Small intestine (tissue), 7 donors: Measurements from ENCODE around the gene NAT14. TPM values are rescaled to one million over a fixed set of nuclear protein-coding genes. Genes with fewer than 3 reads are reported as not detected.

Source experiments
- DNase-seq, 2 donors: peaks; one replicate each; pipeline versions ENCODE4 v3.0.0 to v3.0.0-alpha.2; 2013
- FAIRE-seq: peaks from 2 replicates; lab custom pipeline; 2012; peaks lifted over from hg19 to GRCh38; lab: Jason Lieb, UNC
- H3K27ac ChIP-seq, 3 donors: one replicate each; pipeline ENCODE4 v1.5.1; 2013; ENCODE audit warnings: low read length in 2 of 3, mild to moderate bottlenecking in 2 of 3, control low read depth in 1 of 3, inconsistent platforms in 1 of 3, low read depth in 1 of 3, moderate library complexity in 1 of 3
- H3K27me3 ChIP-seq, 3 donors: one replicate each; pipeline ENCODE4 v1.6.1; 2013; ENCODE audit warnings: low read length in 3 of 3, inconsistent platforms in 1 of 3; ENCODE audit not compliant: control insufficient read depth in 3 of 3, insufficient read depth in 3 of 3
- H3K36me3 ChIP-seq, 3 donors: one replicate each; pipeline ENCODE4 v1.6.1; 2013; ENCODE audit warnings: low read length in 3 of 3, inconsistent platforms in 1 of 3, low read depth in 1 of 3, mild to moderate bottlenecking in 1 of 3, moderate library complexity in 1 of 3; ENCODE audit not compliant: control insufficient read depth in 3 of 3, insufficient read depth in 2 of 3
- H3K4me1 ChIP-seq, 3 donors: one replicate each; pipeline ENCODE4 v1.6.1; 2013; ENCODE audit warnings: low read length in 2 of 3, inconsistent platforms in 1 of 3, low read depth in 1 of 3, mild to moderate bottlenecking in 1 of 3, moderate library complexity in 1 of 3; ENCODE audit not compliant: control insufficient read depth in 3 of 3, insufficient read depth in 2 of 3
- H3K4me3 ChIP-seq, 3 donors: one replicate each; pipeline ENCODE4 v1.5.1; 2013; ENCODE audit warnings: low read length in 3 of 3, control low read depth in 1 of 3, inconsistent platforms in 1 of 3, low read depth in 1 of 3, mild to moderate bottlenecking in 1 of 3, moderate library complexity in 1 of 3
- H3K9me3 ChIP-seq, 2 donors: one replicate each; pipeline ENCODE4 v1.6.1; 2013; ENCODE audit warnings: low read depth in 1 of 2, low read length in 1 of 2; ENCODE audit not compliant: control insufficient read depth in 2 of 2, insufficient read depth in 1 of 2
- WGBS, 3 donors: extraction: QIAGEN DNeasy Blood & Tissue Kit; methylation state at CpG; one replicate each; pipeline ENCODE4 v1.1.7; 2013; 5-methylcytosine and 5-hydroxymethylcytosine counted together
- polyA plus RNA-seq, 4 donors: library from polyadenylated mRNA; stranded (reverse) in 3 of 4; unstranded in 1 of 4; fragments of 200-250 nt in 3 of 4; fragments of 120-200 nt in 1 of 4; gene quantifications; one replicate each; pipeline versions ENCODE4 v1.2.1 to v1.2.3, GENCODE V29; 2013
- donor health status: healthy with polysubstance abuse.
- donor health status: control.
- donor health status: control.
- donor health status: Bipolar disorder and iron deficiency.
- donor health status: healthy.

The NAT14 gene
- polyA plus RNA-seq, 4 donors, result 5.8 to 10.2 (median 7.8) TPM

GRCh38 chr19:55463583-55464031 lies 21.4 kb upstream of the NAT14 start:
- FAIRE-seq (no peak), DNase-seq (no peak)
- Histone ChIP-seq H3K4me1 (peaks cover 0 to 30% (median 2%) of the 10 kb centered on the region in 3 donors), H3K9me3 (no peaks in the 10 kb centered on the region), H3K27ac (no peak overlapping the region), H3K4me3 (no peak overlapping the region), H3K27me3 (peaks cover 0 to 12% (median 0%) of the 10 kb centered on the region in 3 donors), H3K36me3 (no peaks in the 10 kb centered on the region)
- 72 to 78% (median 75%) methylated on average over 15 of the region's 15 CpGs for WGBS, 3 donors

- Histone ChIP-seq H3K9me3 (no peaks in the 10 kb centered on the region), H3K27me3 (peaks cover 0 to 12% (median 0%) of the 10 kb centered on the region in 3 donors), H3K4me1 (peaks cover 0 to 30% (median 2%) of the 10 kb centered on the region in 3 donors), H3K4me3 (no peak overlapping the region), H3K36me3 (no peaks in the 10 kb centered on the region), H3K27ac (no peak overlapping the region)
- 70 to 74% (median 72%) methylated on average over 23 of the region's 23 CpGs for WGBS, 3 donors
- FAIRE-seq (no peak), DNase-seq (no peak)
Measured at GRCh38 chr19:55464039-55464661, 20.8 kb upstream of the NAT14 start.

GRCh38 chr19:55464662-55465054 lies 20.3 kb upstream of the NAT14 start, which contains the start of gene C19orf85:
TSS of gene C19orf85 (minus strand) at chr19:55464751. CDS start at chr19:55464554, 197 bp downstream.
- no peak for FAIRE-seq
- Histone ChIP-seq H3K4me1 (peaks cover 0 to 28% (median 2%) of the 10 kb centered on the region in 3 donors), H3K27me3 (peaks cover 0 to 12% (median 0%) of the 10 kb centered on the region in 3 donors), H3K9me3 (no peaks in the 10 kb centered on the region), H3K4me3 (no peak within 1 kb of the TSS), H3K36me3 (no peaks in the 10 kb centered on the region), H3K27ac (no peak within 1 kb of the TSS)
- 60 to 70% (median 67%) methylated on average over 13 to 14 of the region's 14 CpGs for WGBS, 3 donors
- DNase-seq, result no peak

GRCh38 chr19:55465460-55466240 lies 19.3 kb upstream of the NAT14 start:
- Histone ChIP-seq H3K27ac (no peak overlapping the region), H3K27me3 (peaks cover 0 to 12% (median 0%) of the 10 kb centered on the region in 3 donors), H3K9me3 (no peaks in the 10 kb centered on the region), H3K4me3 (no peak overlapping the region), H3K36me3 (no peaks in the 10 kb centered on the region), H3K4me1 (peaks cover 0 to 19% (median 2%) of the 10 kb centered on the region in 3 donors)
- WGBS, 3 donors, result 62 to 78% (median 62%) methylated on average over 11 of the region's 11 CpGs
- FAIRE-seq (no peak), DNase-seq (no peak)

- no peak for FAIRE-seq
- H3K27ac ChIP-seq, result no peak overlapping the region
- WGBS, 3 donors, result 79 to 88% (median 81%) methylated on average over 4 of the region's 4 CpGs
- no peaks in the 10 kb centered on the region for H3K36me3 ChIP-seq
- H3K4me3 ChIP-seq, result no peak overlapping the region
- H3K9me3 ChIP-seq, result no peaks in the 10 kb centered on the region
- peaks cover 0 to 12% (median 0%) of the 10 kb centered on the region in 3 donors for H3K27me3 ChIP-seq
- peaks cover 0 to 14% (median 0%) of the 10 kb centered on the region in 3 donors for H3K4me1 ChIP-seq
- DNase-seq, result no peak
Measured at GRCh38 chr19:55466241-55466614, 18.8 kb upstream of the NAT14 start.

GRCh38 chr19:55467236-55468053 lies 17.5 kb upstream of the NAT14 start:
- no peak for FAIRE-seq
- DNase-seq, result peak; percentile 59 to 75
- peaks cover 0 to 8% (median 0%) of the 10 kb centered on the region in 3 donors for H3K4me1 ChIP-seq
- no peaks in the 10 kb centered on the region for H3K36me3 ChIP-seq
- H3K27ac ChIP-seq, result no peak overlapping the region
- no peaks in the 10 kb centered on the region for H3K9me3 ChIP-seq
- WGBS, 3 donors, result 23 to 31% (median 25%) methylated on average over 29 of the region's 29 CpGs
- H3K27me3 ChIP-seq, result peaks cover 0 to 12% (median 0%) of the 10 kb centered on the region in 3 donors
- H3K4me3 ChIP-seq, result no peak overlapping the region

GRCh38 chr19:55468054-55468393 lies 17.0 kb upstream of the NAT14 start:
- DNase-seq, result no peak
- peaks cover 0 to 10% (median 0%) of the 10 kb centered on the region in 3 donors for H3K27me3 ChIP-seq
- H3K27ac ChIP-seq, result no peak overlapping the region
- peaks cover 0 to 8% (median 0%) of the 10 kb centered on the region in 3 donors for H3K4me1 ChIP-seq
- 8 to 27% (median 11%) methylated on average over 4 of the region's 4 CpGs for WGBS, 3 donors
- H3K36me3 ChIP-seq, result no peaks in the 10 kb centered on the region
- no peak overlapping the region for H3K4me3 ChIP-seq
- no peaks in the 10 kb centered on the region for H3K9me3 ChIP-seq
- no peak for FAIRE-seq

GRCh38 chr19:55471266-55471665 lies 13.7 kb upstream of the NAT14 start:
- Histone ChIP-seq H3K36me3 (no peaks in the 10 kb centered on the region), H3K4me1 (peaks cover 0 to 12% (median 2%) of the 10 kb centered on the region in 3 donors), H3K4me3 (no peak overlapping the region), H3K27ac (no peak overlapping the region), H3K27me3 (no peaks in the 10 kb centered on the region), H3K9me3 (no peaks in the 10 kb centered on the region)
- FAIRE-seq, result no peak
- 27 to 61% (median 52%) methylated on average over 13 of the region's 13 CpGs for WGBS, 3 donors
- DNase-seq, result peak in 1 of 2 donors; percentile 25
